Memory B cell (primary cell): ENCODE measurements around the gene KCNG2.
"Not testable (repeated sequence)": the region's sequence is repeated elsewhere in the genome, so short reads cannot be mapped to it uniquely, and the experiment has no call there.

Experiments
- ATAC-seq: fragments of 150-1000 bp; cut with Tn5 transposase; 2 replicates; pipeline ENCODE4 v1.10.0; 2021; ENCODE audit warnings: low read depth, mild to moderate bottlenecking, moderate library complexity
- DNase-seq, 2 donors: peaks; one replicate each; pipeline ENCODE4 v3.0.0; 2022; ENCODE audit warnings: low spot score in 2 of 2
- H3K27ac Mint-ChIP-seq: one replicate; pipeline ENCODE4 v1.8.0; 2022; ENCODE audit warnings: mild to moderate bottlenecking, moderate library complexity, mixed read lengths
- H3K27me3 Mint-ChIP-seq: one replicate; pipeline ENCODE4 v1.8.0; 2022; ENCODE audit warnings: mixed read lengths
- H3K36me3 Mint-ChIP-seq: one replicate; pipeline ENCODE4 v1.8.0; 2022; ENCODE audit warnings: mild to moderate bottlenecking, mixed read lengths
- H3K4me1 Mint-ChIP-seq: one replicate; pipeline ENCODE4 v1.8.0; 2022; ENCODE audit warnings: mixed read lengths
- H3K4me3 Mint-ChIP-seq: one replicate; pipeline ENCODE4 v1.8.0; 2022; ENCODE audit warnings: mild to moderate bottlenecking, moderate library complexity, mixed read lengths
- H3K9me3 Mint-ChIP-seq: one replicate; pipeline ENCODE4 v1.8.0; 2022; ENCODE audit warnings: mixed read lengths

The KCNG2 gene

DNA sequence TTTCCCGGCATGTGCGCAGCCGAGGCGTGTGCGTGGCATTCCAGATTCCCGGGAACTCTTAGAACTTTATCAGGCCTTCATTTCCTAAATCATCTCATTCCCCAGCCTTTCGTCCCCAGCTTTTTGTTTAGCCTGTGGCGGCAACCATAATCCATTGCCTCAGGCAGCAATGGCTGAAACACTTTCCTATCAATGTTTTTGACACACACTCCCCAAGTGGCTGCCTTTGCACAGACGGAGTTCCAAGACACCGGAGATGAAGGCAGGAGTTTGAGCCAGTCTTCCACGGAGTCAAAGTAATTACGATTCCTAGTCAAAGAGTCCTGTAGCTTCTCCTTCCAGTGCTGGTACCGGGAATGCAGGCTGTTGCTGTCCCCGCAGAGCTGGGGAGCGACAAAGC is 64.8 kb downstream of the KCNG2 start:
- Mint-ChIP-seq H3K27ac (no peak overlapping the region), H3K27me3 (peaks cover 3% of the 10 kb centered on the region), H3K4me1 (no peaks in the 10 kb centered on the region), H3K4me3 (no peak overlapping the region), H3K36me3 (peaks cover 3% of the 10 kb centered on the region), H3K9me3 (peaks cover 7% of the 10 kb centered on the region)
- ATAC-seq (no peak), DNase-seq (no peak)

DNA sequence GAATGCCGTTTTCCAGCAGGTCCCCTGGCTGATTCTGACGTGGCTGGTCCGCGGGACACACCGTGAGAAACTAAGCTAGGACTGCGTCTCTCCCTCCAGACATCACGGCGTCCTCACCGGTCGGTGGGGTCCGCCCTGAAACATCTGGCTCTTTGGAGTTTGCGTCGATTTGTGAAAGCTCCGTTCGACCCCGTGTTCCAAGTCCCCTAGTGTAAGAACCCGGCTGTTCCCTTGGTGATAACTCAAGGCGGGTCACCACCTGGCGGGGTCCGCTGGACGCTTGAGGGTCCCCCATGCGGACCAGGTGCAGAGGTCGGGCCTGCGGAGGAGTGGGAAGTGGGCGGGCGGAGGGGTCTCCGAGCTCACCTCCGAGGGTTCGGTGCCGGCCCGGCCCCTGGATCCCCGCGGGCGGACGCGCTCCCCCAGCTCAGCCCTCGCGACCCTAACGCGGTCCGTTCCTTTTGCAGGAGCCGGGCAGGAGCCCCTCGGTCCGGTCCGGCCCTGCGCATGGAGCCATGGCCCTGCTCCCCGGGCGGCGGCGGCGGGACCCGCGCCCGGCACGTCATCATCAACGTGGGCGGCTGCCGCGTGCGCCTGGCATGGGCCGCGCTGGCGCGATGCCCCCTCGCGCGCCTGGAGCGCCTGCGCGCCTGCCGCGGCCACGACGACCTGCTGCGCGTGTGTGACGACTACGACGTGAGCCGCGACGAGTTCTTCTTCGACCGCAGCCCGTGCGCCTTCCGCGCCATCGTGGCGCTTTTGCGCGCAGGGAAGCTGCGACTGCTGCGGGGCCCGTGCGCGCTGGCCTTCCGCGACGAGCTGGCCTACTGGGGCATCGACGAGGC is 65.6 kb downstream of the KCNG2 start:
- no peaks in the 10 kb centered on the region for H3K4me1 Mint-ChIP-seq
- DNase-seq (no peak), ATAC-seq (no peak)
- no peak overlapping the region for H3K27ac Mint-ChIP-seq
- H3K36me3 Mint-ChIP-seq: peaks cover 3% of the 10 kb centered on the region
- peaks cover 7% of the 10 kb centered on the region for H3K9me3 Mint-ChIP-seq
- no peak overlapping the region for H3K4me3 Mint-ChIP-seq
- peaks cover 3% of the 10 kb centered on the region for H3K27me3 Mint-ChIP-seq

DNA sequence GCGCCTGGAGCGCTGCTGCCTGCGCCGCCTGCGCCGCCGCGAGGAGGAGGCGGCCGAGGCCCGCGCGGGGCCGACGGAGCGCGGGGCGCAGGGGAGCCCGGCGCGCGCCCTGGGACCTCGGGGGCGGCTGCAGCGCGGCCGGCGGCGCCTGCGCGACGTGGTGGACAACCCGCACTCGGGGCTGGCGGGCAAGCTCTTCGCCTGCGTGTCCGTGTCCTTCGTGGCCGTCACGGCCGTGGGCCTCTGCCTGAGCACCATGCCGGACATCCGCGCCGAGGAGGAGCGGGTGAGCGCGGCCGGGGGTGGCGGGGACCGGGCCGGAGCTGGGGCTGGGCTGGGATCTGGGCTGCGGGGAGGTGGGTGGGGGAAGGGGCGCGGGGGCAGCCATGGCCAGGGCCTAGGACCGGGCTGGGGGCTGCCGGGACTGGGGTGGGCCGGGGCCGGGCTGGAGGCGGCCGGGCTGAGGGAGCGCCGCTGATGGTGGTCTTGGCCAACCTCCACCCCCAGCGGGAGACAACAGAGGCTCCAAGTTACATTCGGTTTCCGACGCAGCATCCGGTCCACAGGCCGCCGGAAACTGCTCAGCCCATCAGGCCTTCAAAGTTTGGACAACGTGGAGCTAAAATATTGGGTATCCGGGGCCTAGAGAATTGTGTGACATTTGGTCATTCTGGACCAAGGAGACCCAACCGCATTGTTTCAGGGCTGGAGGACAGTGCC is 66.4 kb downstream of the KCNG2 start:
- H3K9me3 Mint-ChIP-seq: peaks cover 7% of the 10 kb centered on the region
- ATAC-seq: no peak
- H3K4me3 Mint-ChIP-seq: no peak overlapping the region
- H3K27me3 Mint-ChIP-seq: peaks cover 3% of the 10 kb centered on the region
- H3K36me3 Mint-ChIP-seq: peaks cover 3% of the 10 kb centered on the region
- DNase-seq: no peak
- no peak overlapping the region for H3K27ac Mint-ChIP-seq
- no peaks in the 10 kb centered on the region for H3K4me1 Mint-ChIP-seq

DNA sequence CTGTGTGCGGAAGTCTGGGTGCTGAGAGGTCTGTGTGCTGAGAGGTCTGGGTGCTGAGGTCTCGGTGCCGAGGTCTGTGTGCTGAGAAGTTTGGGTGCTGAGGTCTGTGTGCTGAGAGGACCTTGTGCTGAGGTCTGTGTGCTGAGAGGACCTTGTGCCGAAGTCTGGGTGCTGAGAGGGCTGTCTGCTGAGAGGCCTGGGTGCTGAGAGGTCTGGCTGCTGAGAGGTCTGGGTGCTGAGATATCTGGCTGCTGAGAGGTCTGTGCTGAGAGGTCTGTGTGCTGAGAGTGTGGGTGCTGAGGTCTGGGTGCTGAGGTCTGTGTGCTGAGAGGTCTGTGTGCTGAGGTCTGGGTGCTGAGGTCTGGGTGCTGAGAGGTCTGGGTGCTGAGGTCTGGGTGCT is 67.2 kb downstream of the KCNG2 start:
- not testable (repeated sequence) for H3K27ac Mint-ChIP-seq, ATAC-seq, DNase-seq, H3K9me3 Mint-ChIP-seq, H3K4me3 Mint-ChIP-seq, H3K27me3 Mint-ChIP-seq, H3K36me3 Mint-ChIP-seq, H3K4me1 Mint-ChIP-seq

DNA sequence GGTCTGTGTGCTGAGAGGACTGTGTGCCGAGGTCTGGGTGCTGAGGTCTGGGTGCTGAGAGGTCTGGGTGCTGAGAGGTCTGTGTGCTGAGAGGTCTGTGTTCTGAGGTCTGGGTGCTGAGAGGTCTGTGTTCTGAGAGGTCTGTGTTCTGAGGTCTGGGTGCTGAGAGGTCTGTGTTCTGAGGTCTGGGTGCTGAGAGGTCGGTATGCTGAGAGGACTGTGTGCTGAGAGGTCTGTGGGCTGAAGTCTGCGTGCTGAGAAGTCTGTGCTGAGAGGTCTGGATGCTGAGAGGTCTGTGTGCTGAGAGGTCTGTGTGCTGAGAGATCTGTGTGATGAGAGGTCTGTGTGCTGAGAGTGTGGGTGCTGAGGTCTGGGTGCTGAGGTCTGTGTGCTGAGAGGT is 68.2 kb downstream of the KCNG2 start:
- H3K36me3 Mint-ChIP-seq, H3K4me1 Mint-ChIP-seq, H3K27me3 Mint-ChIP-seq, H3K27ac Mint-ChIP-seq, ATAC-seq, H3K4me3 Mint-ChIP-seq, DNase-seq, H3K9me3 Mint-ChIP-seq: not testable (repeated sequence)

DNA sequence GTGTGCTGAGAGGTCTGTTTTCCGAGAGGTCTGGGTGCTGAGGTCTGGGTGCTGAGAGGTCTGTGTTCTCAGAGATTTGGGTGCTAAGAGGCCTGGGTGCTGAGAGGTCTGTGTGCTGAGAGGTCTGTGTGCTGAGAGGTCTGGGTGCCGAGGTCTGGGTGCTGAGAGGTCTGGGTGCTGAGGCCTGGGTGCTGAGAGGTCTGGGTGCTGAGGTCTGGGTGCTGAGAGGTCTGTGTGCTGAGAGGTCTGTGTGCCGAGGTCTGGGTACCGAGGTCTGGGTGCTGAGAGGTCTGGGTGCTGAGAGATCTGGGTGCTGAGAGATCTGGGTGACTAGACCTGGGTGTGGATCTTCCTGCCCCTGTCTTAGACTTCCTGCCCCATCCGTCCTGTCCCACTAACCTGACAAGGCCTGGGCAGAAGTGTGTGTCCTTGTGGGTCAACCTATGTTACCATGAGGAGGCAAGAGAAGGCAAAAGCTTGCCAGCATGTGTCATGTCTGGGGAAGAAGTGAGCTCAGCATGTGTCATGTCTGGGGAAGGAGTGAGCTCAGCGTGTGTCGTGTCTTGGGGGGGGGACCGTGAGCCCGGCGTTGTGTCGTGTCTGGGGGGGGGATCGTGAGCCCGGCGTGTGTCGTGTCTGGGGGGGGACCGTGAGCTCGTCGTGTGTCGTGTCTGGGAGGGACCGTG is 69.3 kb downstream of the KCNG2 start:
- Mint-ChIP-seq H3K4me1 (no peaks in the 10 kb centered on the region), H3K27me3 (peaks cover 2% of the 10 kb centered on the region), H3K36me3 (no peaks in the 10 kb centered on the region), H3K4me3 (no peak overlapping the region), H3K27ac (no peak overlapping the region), H3K9me3 (no peaks in the 10 kb centered on the region)
- ATAC-seq: no peak
- no peak for DNase-seq

DNA sequence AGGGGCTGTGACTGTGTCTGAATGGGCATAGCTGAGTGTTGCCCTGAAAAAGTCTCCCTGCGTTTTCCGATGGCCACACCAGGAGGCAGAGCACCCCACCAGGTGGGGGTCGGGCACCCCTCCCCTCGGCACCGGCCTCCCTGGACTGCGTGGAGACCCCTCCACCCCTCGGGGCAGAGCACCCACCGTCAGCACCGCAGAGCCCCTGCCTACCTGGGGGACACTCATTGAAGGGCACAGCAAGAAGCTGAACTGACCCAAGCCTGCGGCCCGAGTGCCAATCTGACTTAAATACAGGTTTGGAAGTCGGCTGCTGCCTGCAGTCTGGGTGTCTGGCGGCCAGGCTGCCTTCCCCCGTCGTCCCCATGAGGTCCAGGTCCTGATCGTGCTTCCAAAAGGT is 69.9 kb downstream of the KCNG2 start:
- H3K4me1 Mint-ChIP-seq: no peaks in the 10 kb centered on the region
- peaks cover 2% of the 10 kb centered on the region for H3K27me3 Mint-ChIP-seq
- no peak overlapping the region for H3K27ac Mint-ChIP-seq
- no peaks in the 10 kb centered on the region for H3K9me3 Mint-ChIP-seq
- ATAC-seq (no peak), DNase-seq (no peak)
- H3K4me3 Mint-ChIP-seq: no peak overlapping the region
- no peaks in the 10 kb centered on the region for H3K36me3 Mint-ChIP-seq

DNA sequence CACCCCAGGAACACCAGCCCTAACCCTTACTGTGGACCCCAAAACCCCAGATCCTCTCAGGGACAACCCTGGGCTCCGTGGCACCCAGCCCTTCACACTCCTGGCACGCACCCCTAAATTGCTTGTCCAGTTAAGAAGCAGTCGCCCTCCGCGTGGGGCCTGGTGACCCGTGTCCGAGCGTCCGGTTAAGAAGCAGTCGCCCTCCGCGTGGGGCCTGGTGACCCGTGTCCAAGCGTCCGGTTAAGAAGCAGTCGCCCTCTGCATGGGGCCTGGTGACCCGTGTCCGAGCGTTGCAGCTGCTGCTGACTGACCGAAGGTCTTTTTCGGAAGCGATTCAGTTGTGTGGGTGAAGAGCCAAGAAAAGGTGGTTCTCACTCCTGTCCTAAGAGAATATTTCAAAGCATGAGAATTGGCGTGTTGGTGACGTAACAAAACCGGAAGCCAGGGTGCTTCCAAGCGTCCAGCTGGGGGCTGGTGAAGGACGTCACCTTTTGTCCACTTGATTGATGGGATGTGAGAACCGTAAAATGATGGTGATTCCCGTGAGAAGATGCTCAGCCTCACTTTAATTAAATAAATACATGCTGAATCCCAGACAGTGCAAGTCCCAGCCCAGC is 70.5 kb downstream of the KCNG2 start:
- Mint-ChIP-seq H3K36me3 (no peaks in the 10 kb centered on the region), H3K9me3 (no peaks in the 10 kb centered on the region), H3K4me1 (no peaks in the 10 kb centered on the region), H3K4me3 (no peak overlapping the region), H3K27ac (no peak overlapping the region), H3K27me3 (peaks cover 2% of the 10 kb centered on the region)
- DNase-seq (no peak), ATAC-seq (no peak)

DNA sequence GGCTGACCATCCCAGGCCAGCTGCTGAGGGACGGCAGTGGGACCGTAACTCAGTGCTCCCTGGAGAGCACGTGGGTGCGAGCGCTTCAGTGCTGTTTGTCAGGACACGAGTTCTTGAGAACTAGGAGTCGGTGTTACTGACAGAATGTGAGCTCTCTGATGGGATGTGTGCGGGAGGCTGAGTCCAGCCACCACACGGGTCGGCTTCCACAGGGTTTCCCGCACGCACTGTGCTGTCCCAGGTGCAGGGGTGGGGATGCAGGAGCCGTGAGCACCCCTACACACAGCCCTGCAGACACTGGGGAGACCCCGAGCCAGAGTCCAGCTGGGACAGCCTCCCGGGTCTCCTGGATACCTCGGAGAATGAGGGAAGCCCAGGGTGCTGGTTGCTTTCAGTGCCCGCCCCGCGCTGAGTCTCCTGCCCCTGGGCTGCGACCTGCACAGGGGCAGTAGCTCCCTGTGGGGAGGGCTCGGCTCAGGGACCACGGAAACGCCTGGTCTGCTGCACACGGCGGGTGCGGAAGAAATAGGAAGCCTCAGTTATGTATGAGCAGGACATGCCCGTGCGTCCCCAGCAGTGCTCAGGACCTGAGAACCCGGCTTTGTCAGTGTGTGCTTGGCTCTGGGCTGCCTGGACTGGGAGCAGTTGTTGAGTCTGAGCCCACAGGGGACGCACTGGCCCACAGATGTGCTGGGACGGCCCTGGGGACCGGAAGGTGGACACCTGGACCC is 71.2 kb downstream of the KCNG2 start:
- ATAC-seq: no peak
- H3K27ac Mint-ChIP-seq: no peak overlapping the region

DNA sequence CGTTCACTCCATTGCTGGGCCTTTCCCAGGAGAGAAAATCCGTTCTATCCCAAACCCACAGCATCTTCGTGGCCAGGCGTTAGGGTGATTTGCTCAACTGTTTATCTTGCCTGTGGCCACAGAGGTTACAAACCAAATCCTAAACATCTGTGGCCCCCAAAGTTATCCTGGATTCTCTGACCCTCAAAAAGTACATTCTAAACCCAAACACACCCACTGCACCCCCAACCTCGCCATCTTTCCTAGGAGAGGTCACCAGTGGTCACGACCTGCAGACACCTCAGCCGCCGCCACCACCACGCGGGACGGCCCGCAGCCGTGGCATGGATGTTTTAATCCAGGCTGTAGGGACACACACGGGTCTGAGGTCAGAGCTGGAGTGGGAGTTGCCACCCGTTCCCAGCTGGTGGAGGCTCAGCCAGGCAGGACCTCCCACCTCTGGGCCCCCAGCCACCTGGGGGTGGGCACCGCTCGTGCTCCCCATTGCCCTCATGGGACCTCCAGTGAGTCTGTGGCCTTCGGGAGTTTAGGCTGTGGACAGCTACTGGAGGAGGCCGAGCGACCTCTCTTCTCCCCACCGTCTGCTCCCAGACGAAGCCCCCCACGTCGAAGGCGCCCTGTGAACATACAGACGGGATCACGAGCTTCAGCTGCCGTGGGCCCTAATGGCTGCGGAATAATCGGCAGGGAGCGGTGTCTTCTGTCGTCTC is 72.0 kb downstream of the KCNG2 start:
- no peak for DNase-seq
- H3K4me3 Mint-ChIP-seq: no peak overlapping the region
- peaks cover 2% of the 10 kb centered on the region for H3K27me3 Mint-ChIP-seq
- no peaks in the 10 kb centered on the region for H3K36me3 Mint-ChIP-seq
- H3K9me3 Mint-ChIP-seq: no peaks in the 10 kb centered on the region
- H3K4me1 Mint-ChIP-seq: no peaks in the 10 kb centered on the region
- no peak overlapping the region for H3K27ac Mint-ChIP-seq
- no peak for ATAC-seq

More for the DNA sequence above, 71.2 kb downstream of the KCNG2 start:
- DNase-seq: no peak
- Mint-ChIP-seq H3K4me3 (no peak overlapping the region), H3K9me3 (no peaks in the 10 kb centered on the region), H3K4me1 (no peaks in the 10 kb centered on the region), H3K27me3 (peaks cover 2% of the 10 kb centered on the region), H3K36me3 (no peaks in the 10 kb centered on the region)

DNA sequence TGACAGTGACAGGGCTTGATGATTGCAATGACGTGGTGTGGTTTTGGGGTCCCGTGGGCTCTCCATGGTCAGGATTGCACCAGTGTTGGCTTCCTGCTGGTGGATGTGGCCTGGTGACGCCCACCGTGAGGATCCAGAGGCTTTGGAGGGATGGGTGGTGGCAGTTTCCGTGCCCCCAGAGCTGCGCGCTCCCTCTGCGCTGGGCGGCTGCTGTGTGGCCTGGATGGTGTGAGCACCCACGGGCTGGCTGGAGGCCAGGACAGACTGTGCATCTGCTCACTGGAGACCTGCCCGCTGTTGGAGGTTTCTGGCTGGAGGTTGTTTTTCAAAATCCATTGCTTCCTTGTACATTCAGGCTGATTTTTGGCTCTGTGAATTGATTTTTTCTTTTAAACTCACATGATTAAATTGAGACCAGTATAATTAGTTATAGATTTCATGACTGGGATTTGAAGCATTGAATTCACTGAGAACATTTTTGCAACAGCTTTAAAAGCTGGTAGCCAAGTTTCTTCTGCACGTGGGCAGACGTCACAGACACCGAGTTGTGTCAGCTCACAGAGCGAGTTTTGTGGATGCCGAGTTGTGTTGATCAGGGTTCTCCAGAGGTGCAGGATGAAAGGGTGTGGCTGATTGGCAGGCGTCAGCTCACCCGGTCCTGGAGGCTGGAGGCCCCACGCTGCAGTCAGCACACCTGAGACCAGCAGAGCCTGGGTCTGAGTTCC is 72.7 kb downstream of the KCNG2 start:
- DNase-seq (no peak), ATAC-seq (no peak)
- Mint-ChIP-seq H3K4me1 (no peaks in the 10 kb centered on the region), H3K27me3 (peaks cover 2% of the 10 kb centered on the region), H3K4me3 (no peak overlapping the region), H3K27ac (no peak overlapping the region), H3K36me3 (no peaks in the 10 kb centered on the region), H3K9me3 (no peaks in the 10 kb centered on the region)

DNA sequence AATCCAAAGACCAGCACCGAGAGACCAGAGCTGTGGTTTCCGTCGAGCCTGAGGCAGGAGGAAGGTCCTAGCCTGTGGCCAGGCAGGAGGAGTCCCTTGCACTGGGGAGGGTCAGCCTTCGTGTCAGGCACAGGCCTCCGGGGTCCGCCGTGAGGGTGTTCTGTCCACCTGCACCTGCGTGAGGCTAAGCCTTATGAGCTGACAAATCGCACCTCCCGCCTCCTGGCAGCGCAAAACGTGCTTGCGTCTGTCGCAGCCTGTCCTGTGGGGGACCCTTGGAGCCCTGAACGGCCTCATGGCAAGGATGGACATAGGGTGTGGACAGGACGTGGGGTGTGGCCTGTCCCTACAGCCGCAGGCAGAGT is 73.3 kb downstream of the KCNG2 start:
- H3K4me3 Mint-ChIP-seq: no peak overlapping the region
- ATAC-seq (no peak), DNase-seq (no peak)
- no peaks in the 10 kb centered on the region for H3K9me3 Mint-ChIP-seq
- no peaks in the 10 kb centered on the region for H3K36me3 Mint-ChIP-seq
- no peaks in the 10 kb centered on the region for H3K4me1 Mint-ChIP-seq
- no peak overlapping the region for H3K27ac Mint-ChIP-seq
- H3K27me3 Mint-ChIP-seq: peaks cover 2% of the 10 kb centered on the region
